ENCODE data around the gene NCF4.

Gene NCF4

GRCh38 chr22:36838119-36839030 lies 22.4 kb upstream of the NCF4 start:
- no peak for DNase-seq (ENCODE audit: low read depth)

DNA sequence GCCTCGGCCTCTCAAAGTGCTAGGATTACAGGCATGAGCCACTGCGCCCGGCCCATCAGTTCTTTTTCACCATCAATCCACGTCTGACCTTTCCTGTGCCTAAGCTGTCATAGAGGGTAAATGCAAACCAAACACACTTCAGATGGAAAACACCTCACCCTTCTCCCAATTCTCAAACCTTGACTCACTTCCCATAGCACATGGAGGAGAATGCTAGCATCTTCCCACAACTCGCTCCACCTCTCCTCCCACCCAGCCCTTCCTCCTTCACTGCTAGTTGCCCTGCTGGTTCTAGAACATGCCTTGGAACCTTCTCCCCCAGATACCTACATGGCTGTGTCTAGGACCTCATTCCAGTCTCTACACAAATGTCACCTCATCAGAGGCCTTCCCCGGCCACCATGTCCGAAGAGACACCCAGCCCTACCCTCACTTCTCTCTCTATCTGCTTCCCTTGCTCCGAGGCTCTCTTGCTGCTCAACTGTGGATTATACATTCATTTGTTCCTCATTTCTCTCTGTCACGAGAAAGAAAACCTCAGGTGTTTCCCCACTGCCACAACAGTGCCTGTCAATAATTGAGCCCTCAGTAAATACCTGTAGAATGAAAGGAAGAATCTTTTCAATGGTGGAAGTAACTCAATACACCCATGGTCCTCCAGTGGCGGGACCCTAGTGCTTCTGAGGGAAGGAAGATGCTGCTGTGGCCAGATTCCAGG lies 21.3 kb upstream of the NCF4 start:
- DNase-seq (ENCODE audit: low read depth): no peak

GRCh38 chr22:36840106-36840505 lies 20.7 kb upstream of the NCF4 start:
- DNase-seq (ENCODE audit: low read depth): no peak

DNA sequence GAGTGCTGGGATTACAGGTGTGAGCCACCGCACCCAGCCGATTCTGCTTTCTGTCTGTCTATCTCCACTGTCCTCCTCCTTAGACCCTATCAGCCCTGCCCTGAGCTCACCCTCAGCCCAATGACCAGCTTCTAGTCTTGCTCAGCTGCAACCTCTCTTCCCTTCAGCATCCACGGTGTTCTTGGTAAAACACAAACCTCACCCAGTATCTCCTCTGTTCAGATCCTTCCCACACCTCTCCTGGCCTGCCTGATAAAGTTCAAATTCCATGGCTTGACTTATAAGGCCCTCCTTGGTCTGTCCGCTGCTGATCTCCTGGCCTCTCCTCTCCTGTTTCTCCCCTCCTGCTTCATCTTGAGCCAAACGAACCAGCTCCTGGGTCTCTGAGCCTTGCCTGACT lies 14.5 kb upstream of the NCF4 start:
- DNase-seq (ENCODE audit: low read depth): no peak

GRCh38 chr22:36846949-36847348 lies 13.9 kb upstream of the NCF4 start:
- no peak for DNase-seq (ENCODE audit: low read depth)

GRCh38 chr22:36850056-36850455 lies 10.8 kb upstream of the NCF4 start:
- no peak for DNase-seq (ENCODE audit: low read depth)

- DNase-seq (ENCODE audit: low read depth): no peak
Observed at GRCh38 chr22:36850682-36851081, 10.1 kb upstream of the NCF4 start.

DNA sequence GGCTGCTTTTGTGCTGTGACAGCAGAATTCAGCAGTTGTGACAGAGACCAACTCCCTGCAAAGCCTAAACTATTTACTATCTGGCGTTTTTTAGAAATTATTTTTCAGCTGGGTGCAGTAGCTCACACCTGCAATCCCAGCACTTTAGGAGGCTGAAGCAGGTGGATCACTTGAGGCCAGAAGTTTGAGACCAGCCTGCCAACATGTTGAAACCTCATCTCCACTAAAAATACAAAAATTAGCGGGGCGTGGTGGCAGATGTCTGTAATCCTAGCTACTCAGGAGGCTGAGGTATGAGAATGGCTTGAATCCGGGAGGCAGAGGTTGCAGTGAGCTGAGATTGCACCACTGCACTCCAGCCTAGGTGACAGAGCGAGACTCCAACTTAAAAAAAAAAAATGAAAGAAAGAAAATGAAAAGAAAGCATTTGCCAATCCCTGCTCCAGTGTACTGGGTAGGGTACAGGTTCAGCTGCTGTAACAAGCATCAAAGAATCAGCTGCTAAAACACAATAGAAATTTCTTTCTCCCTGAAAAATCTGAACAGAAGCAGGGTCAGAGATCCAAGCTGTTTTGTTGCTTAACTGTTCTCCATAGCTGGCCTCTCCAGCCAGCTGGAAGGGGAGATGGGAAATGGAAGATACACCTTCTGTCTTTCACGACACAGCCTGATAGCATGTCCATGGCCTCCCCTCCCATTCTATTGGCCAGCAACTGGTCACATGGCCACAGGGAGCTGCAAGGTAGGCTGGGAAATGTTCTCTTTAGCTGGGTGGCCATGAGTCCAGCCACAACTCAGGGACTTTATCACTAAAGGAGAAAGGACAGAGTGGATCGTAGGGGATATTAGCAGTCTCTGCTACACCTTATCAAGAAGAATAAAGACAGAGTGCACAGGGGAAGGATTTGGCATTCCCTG lies 8.5 kb upstream of the NCF4 start:
- DNase-seq (ENCODE audit: low read depth): no peak

DNA sequence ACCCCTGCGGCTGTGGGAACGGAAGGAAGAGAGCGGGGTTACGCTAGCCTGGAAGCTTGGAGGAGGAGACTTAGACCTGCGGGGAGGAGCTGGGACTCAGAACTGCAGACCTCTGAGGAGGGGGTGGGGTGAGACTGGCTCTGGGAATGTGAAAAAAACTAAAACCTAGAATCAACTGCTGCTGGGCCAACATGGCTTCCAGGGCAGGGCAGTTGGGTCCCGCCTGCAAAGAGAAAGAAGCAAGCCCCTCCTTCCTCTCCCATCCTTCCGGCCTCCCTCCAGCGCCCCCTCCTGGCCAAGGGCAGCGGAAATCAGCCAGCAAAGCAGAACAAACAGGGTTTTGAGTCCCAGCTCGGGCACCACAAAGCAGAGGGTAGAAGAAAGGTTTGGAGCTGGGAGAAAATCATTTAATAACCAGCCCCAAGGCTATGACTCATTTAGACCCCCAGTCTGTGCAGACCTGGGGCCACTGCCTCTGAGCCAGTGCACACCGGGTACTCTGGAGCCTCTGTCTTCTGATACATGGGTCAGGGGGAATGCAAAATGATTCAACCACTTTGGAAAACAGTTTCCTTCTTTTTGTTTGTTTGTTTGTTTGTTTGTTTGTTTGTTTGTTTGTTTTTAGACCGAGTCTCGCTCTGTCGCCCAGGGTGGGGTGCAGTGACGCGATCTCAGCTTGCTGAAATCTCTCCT lies 7.3 kb upstream of the NCF4 start:
- DNase-seq (ENCODE audit: low read depth): peak; percentile 78

DNA sequence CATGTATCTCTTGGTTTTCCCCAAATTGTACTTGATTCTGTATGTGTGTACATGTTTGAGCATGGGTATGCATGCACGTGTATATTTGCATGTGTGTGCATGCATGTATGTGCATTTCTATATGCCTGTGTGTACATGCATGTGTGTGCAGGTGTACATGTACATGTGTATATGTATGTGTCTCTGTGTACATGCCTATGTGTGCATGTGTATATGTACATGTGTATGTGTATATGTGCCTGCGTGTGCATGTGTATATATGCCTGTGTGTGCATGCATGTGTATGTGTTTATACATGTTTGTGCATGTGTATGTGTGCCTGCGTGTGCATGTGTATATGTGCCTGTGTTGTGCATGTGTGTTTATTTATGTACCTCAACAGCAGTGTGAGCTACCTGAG lies 5.3 kb upstream of the NCF4 start:
- DNase-seq (ENCODE audit: low read depth): no peak

- DNase-seq (ENCODE audit: low read depth): peak; percentile 91
Observed at GRCh38 chr22:36856121-36856791, 4.5 kb upstream of the NCF4 start.

DNA sequence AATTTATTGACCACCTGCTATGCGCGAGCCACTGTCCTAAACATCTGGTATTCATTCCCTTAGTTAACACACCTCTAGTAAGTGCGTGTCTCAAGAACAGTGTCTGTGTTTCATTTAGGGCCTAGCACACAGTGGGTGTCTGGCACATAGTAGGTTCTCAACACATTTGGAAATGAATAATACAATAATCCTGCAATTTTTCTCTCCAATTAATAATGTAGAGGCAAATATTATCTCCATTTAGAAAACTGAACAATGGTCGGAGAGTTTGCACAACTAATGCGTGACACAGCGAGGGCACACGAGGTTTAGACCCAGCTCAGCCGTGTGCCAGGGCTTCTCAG lies 4.0 kb upstream of the NCF4 start:
- no peak for DNase-seq (ENCODE audit: low read depth)

GRCh38 chr22:36858156-36858555 lies 2.6 kb upstream of the NCF4 start:
- DNase-seq (ENCODE audit: low read depth): no peak

DNA sequence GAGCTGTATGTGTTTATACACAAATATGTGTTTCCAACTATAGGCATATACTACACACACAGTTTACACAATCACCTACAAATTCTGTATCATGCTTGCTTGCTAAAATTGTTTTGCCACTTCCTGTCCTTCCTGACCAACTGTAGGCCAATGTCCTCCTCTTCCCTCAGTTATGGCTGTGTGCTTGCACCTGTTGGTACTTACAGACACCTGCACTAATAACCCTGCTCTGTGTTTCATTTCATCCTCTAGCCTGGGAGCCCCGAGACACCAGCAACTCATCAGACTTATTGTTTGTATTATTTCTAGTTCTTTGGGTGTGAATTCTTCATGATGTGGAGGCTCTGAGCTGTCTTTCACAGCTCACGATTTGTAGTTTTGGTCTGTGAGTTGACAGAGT lies 1.8 kb upstream of the NCF4 start:
- DNase-seq (ENCODE audit: low read depth): no peak

- DNase-seq (ENCODE audit: low read depth): no peak
Observed at GRCh38 chr22:36860017-36860416, 789 bp upstream of the NCF4 start.

DNA sequence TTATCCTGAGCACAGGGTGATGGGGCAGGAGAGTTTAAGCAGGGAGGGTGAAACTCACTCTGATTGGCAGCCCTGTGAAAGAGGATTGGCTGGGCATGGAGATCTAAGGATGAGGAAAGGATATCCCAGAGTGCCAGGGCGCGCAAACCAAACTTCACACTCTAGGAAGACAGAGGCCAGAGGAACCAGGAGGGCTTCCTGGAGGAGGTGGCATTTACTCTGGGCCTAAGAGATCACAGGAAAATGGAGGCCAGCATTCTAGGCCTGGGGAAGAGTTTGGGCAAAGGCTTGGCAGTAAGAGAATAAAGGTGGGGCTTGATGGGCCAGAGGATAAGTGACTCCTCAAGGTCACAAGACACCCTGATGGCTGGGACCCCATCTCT lies 377 bp upstream of the NCF4 start:
- DNase-seq (ENCODE audit: low read depth): no peak

- no peak for DNase-seq (ENCODE audit: low read depth)
Observed at GRCh38 chr22:36862251-36863242, 1.7 kb downstream of the NCF4 start.

DNA sequence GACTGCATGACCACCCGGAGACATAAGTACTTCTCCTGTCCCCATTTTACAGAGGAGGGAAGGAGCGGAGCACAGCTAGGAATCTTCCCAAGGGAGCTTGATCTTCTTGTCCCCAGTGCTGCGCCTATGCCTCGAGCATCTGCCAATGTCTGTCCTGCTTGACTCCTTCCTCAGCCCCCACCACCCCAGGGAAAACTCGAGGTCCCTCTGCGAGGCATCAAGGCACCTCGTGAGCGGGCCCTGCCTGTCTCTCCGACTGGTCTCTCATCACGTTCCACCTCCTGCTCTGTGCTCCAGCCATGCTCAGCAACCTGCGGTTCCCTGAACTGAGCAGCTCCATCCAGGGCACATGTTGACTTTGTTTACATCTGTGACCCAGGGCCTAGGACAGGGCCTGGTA lies 2.5 kb downstream of the NCF4 start:
- no peak for DNase-seq (ENCODE audit: low read depth)

- no peak for DNase-seq (ENCODE audit: low read depth)
Observed at GRCh38 chr22:36863979-36864378, 3.2 kb downstream of the NCF4 start.

All from activated T-helper 9 cell treated with anti-CD3 and anti-CD28 coated beads, Interleukin-2, amount 50 U/mL, for 16 hours (primary cell).